Hematopoietic multipotent progenitor cell treated with erythropoietin and hydrocortisone succinate and interleukin-3 and kit ligand, for 6 days (in vitro differentiated cells): Measurements from ENCODE around the gene ATAD3C.
"Not testable (repeated sequence)": the region's sequence is repeated elsewhere in the genome, so short reads cannot be mapped to it uniquely, and the experiment has no call there.

Experiments
- DNase-seq: peaks from one replicate; pipeline ENCODE4 v3.0.0-alpha.2; 2015

ATAD3C gene

GRCh38 chr1:1479547-1480487, 30.3 kb downstream of the ATAD3C start:
- DNase-seq = no peak

GRCh38 chr1:1480488-1480867, 31.0 kb downstream of the ATAD3C start:
- DNase-seq = not testable (repeated sequence)

GRCh38 chr1:1481811-1482210, 32.3 kb downstream of the ATAD3C start:
- DNase-seq = not testable (repeated sequence)

GRCh38 chr1:1482856-1483255, 33.4 kb downstream of the ATAD3C start:
- DNase-seq = no peak

GRCh38 chr1:1483714-1484113, 34.2 kb downstream of the ATAD3C start:
- DNase-seq = no peak

- not testable (repeated sequence) for DNase-seq
These were observed 35.7 kb downstream of the ATAD3C start for GRCh38 chr1:1484976-1485750.

GRCh38 chr1:1485755-1486317, 36.3 kb downstream of the ATAD3C start:
- DNase-seq = not testable (repeated sequence)

GRCh38 chr1:1487701-1488100, 38.2 kb downstream of the ATAD3C start:
- no peak for DNase-seq

- DNase-seq = no peak
These were observed 39.7 kb downstream of the ATAD3C start for GRCh38 chr1:1489231-1489630.

- DNase-seq = no peak
These were observed 40.4 kb downstream of the ATAD3C start for GRCh38 chr1:1489861-1490260.

GRCh38 chr1:1490633-1491230, 41.2 kb downstream of the ATAD3C start:
- no peak for DNase-seq

- DNase-seq = no peak
These were observed 42.1 kb downstream of the ATAD3C start for GRCh38 chr1:1491601-1492000.

- not testable (repeated sequence) for DNase-seq
These were observed 44.8 kb downstream of the ATAD3C start for GRCh38 chr1:1494311-1494710.

GRCh38 chr1:1495461-1495975, 46.0 kb downstream of the ATAD3C start:
- DNase-seq = not testable (repeated sequence)

GRCh38 chr1:1504777-1505365, 55.4 kb downstream of the ATAD3C start:
- peak; percentile 89 for DNase-seq

GRCh38 chr1:1505366-1505798, 55.9 kb downstream of the ATAD3C start:
- DNase-seq = peak; percentile 69

GRCh38 chr1:1505801-1506200, 56.3 kb downstream of the ATAD3C start:
- not testable (repeated sequence) for DNase-seq

- DNase-seq = no peak
These were observed 57.8 kb downstream of the ATAD3C start for GRCh38 chr1:1507305-1507704.

GRCh38 chr1:1508775-1509464, 59.4 kb downstream of the ATAD3C start:
- DNase-seq = not testable (repeated sequence)

GRCh38 chr1:1509465-1509850, 60.0 kb downstream of the ATAD3C start:
- DNase-seq = not testable (repeated sequence)

- DNase-seq = peak; percentile 75
These were observed 61.5 kb downstream of the ATAD3C start for GRCh38 chr1:1510912-1511532.
